T1000 (cell line): ENCODE measurements around the gene ADIPOR2.
"Not testable (repeated sequence)": the region's sequence is repeated elsewhere in the genome, so short reads cannot be mapped to it uniquely, and the experiment has no call there.

ENCODE experiments used
- DNase-seq: peaks from one replicate; lab custom pipeline; 2025; ENCODE audit warnings: mixed read lengths; lab: John Stamatoyannopoulos, UW

The ADIPOR2 gene

GRCh38 chr12:1812650-1813302, 121.9 kb downstream of the ADIPOR2 start:
- no peak for DNase-seq

GRCh38 chr12:1814266-1814665, 123.4 kb downstream of the ADIPOR2 start:
- no peak for DNase-seq

DNA sequence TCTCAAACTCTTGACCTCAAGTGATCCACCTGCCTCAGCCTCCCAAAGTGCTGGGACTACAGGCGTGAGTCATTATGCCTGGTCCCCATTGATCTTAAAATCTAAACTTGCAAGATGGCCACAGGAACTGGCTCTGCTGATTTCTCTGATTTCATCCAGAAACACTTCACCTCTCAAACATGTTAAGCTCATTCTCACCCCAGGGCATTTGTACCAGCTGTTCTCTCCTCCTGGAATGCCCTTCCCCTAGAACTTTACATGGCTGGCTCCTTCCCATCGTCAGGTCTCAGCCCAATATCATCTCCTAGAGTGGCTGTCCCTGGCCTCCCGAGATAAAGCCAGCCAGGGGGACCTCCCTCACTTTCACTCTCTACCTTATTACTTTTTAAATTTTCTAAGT, 124.2 kb downstream of the ADIPOR2 start:
- DNase-seq = no peak

DNA sequence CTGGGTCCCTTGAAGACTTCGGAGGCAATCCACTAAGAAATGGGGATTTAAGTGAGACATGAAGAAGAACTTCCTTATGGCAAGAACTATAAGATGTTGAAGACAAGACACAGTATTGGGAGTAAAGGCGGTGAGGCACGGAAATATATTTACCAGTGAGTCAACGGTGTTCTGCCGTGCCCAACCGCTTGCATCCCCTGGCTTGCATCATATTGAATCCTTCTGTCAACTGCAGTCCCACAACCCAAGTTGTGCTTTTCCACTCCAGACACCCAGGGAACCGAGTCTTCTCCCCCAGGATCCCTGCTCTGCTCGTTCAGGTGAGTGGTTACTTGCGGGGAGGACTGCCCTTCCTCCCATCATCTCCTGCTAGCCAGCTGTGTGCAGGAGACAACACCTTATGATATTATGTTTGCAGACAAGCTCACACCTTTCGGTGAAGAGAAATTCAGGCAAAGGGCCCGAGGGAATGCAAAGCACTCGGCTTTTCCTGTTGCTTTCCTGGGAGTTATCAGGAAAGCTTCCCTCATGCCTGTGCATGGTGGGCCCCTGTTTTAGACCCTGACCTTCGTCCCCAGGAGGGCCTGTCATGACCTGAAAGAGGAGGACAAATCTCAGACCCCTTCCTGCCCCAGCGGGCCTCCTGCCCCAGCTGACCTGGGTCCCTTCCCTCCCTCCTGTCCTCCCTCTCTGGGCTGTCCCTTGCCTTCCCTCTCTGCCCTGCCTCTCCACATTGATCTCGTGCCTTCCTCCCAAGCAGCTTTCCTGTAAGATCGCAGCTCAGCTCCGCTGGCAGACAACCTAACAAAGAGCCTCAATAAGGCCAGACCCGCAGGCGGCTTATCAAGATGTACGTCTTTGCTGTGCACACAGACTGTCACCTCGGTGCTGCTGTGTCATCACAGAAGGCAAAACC, 125.2 kb downstream of the ADIPOR2 start:
- no peak for DNase-seq

DNA sequence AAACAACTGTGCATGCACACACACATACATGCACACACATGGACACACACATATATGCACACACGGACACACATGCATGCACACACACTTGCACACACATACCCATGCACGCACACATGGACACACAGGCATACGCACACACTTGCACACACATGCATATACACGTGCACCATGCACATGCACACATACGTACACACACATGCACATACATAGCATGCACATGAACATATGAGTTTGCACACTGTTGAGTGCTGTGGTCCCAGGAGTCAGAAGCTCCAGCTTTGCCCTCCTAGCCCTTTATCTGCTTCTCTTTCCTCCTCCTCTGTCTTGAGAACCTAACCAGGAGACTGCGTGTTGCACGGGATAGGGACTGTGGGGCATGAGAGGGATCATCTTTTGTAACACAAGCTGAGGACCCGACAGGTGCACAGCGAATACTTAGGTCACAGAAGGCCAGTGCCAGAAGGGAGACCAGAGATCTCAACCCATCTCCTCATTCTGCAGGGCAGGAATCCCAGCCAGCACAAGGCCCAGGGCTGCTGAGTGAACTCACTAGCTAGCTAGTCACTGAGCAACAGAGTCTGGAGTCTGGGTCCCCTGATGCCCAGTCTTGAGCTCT, 126.0 kb downstream of the ADIPOR2 start:
- no peak for DNase-seq

GRCh38 chr12:1817928-1818327, 127.1 kb downstream of the ADIPOR2 start:
- not testable (repeated sequence) for DNase-seq

GRCh38 chr12:1819050-1819449, 128.2 kb downstream of the ADIPOR2 start:
- no peak for DNase-seq

GRCh38 chr12:1819571-1819970, 128.7 kb downstream of the ADIPOR2 start:
- no peak for DNase-seq

DNA sequence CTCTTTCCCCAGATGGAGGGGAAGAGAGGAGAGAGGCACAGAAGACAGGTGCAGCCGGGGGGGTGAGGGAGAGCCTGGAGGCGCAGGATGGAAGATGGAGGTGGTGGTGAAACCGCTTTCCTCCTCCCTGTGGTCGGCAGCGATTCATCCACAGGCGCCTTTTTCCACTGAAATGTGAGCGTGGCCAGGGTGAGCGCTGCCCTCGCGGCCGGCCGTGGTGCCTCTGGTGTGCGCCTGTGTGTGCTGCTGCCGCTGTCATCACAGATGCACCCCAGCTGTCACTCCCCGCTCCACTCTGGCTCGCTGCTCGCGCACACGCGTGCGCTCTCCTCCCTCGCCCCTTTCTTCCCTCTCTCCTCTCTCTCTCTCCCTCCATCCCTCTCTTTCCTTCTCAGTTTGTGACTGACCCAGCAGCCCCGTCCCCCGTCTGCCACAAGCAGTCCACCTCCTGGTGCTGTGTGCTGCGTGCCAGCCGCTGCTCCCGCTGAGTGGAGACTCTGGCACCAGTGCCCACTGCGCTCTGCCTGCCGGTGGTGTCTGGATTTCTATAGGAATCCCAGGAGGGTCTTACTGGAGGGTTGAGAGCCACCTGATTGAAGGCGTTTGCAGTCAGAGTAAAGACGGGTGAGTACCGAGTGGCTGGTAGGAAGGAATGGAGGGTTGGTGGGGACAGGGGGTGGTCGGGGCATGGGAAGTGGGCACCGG, 129.5 kb downstream of the ADIPOR2 start, which contains the start of gene LRTM2:
Gene LRTM2, plus strand, starts transcription at position 375 of the 705 bp plus-strand sequence. CDS start 7,584 bp downstream, outside the sequence.
- no peak for DNase-seq

DNA sequence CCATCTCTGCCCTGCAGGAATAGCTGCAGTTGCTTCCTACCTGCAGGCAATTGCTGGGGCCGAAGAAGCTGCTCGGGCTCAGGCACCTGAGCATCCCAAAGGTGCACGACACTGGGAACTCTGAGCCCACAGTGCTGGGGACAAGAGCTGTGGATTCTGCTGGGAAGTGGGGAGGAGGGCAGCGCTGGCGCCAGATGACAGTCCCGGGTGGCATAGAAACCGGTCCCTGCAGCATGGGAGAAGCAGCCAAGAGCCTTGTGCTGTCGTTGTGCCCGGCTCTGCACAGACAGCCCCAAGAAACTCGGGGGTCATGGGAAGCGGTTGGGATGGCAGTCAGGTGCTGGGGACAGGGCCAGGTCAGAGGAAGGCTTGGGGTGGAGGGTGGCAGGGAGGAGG, 130.0 kb downstream of the ADIPOR2 start:
- DNase-seq = no peak

- no peak for DNase-seq
Observed at GRCh38 chr12:1821805-1822204, 130.9 kb downstream of the ADIPOR2 start.

GRCh38 chr12:1822699-1823098, 131.8 kb downstream of the ADIPOR2 start:
- DNase-seq = no peak

DNA sequence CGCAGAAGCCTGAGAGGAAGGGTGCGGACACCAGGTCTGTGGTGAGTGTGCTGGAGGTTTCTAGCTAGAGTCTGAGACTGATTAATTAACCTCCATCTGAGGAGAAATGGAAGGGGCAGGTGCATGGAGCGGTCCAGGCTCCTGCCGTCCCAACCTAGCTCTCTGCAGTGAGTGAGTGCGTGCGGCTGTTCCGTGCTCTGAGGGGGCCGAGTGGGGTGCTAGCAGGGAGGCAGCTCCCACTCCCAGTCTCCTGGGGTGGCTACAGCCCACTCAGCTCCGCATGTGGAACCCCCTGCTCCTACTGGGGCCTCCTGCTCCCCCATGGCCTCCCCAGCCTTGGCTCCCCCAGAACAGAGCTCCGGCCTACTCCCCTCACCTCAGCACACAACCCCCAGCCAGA, 132.4 kb downstream of the ADIPOR2 start:
- DNase-seq = no peak

DNA sequence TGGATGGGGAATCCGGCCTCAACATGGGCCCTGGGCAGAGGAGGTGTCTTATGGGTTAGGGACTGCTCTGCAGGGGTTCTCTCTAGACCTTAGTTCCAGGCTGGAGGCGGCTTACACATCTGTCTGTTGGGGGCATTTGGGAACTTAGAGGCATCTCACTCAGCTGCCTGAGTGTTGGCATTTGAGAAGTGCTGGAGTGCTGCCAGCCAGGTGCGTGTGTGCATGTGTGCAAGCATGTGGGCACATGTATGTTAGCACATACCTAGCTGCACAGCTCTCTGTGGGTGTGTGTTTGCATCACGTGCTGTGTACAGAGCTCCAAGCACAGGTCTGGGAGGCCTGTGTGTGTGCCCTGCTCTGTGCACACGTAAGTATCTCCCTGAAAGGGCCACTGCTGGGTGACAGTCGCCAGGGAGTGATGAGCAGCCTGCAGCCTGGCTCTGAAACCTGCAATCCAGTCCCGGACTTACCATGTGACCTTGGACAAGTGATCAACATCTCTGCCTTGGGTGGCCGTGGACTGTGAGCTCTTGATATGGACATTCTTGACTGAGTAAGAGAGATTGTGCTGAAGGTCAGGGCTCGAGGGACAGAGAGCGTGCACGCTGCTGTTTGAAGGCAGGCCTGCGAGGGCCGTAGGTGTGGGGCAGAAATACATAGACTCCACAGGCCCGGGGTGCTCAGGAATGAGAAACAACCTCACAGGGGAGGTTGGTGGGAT, 134.7 kb downstream of the ADIPOR2 start:
- DNase-seq = no peak

- DNase-seq = no peak
Observed at GRCh38 chr12:1826401-1826800, 135.5 kb downstream of the ADIPOR2 start.

GRCh38 chr12:1826867-1827705, 136.2 kb downstream of the ADIPOR2 start:
- DNase-seq = no peak

GRCh38 chr12:1827826-1828805, 137.2 kb downstream of the ADIPOR2 start:
- DNase-seq = no peak

- no peak for DNase-seq
Observed at GRCh38 chr12:1828856-1829255, 138.0 kb downstream of the ADIPOR2 start.

GRCh38 chr12:1829306-1829900, 138.5 kb downstream of the ADIPOR2 start:
- DNase-seq = no peak
